Measurements from ENCODE around the gene OPN4.

Gene OPN4

DNA sequence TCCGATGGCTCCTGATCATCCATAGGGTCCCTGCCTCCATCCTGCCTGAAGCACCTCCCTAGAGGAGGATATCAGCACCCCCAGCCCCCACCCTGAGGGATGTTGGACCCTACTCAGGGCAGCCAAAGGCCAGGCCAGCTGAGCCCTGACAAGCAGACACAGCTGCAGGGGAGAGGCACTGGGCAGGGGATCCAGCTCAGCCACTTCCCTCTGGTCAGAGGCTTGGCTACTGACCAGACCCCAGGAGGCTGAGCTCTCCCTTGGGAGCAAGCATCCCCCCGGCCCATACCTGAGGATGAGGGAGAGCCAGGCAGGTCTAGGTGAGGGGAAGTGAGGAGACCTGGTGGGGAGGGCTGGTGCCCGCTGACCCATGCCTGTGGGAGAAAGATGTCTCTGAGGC is 20.6 kb downstream of the OPN4 start:
- no peak for DNase-seq (ENCODE audit: low read depth, low spot score)
- H3K27ac ChIP-seq: no peak overlapping the region

DNA sequence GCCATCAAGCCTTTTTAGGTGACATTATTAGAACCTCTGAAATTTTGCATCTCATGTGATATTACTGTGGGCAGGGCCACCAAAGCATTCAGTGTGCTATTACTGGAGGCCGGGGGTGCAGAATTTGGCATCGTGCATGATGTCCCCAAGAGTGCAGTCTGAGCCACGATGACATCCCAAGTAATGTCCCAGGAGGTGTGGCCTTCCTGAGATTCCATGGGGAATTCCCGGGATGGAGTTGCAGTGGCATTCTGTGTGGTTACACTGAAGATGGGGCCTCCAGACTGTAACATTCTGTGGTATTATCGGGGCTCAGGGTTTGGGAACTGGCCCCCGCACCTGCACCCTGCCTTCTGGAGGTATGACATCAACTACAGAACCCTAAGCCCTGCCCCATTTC is 23.0 kb downstream of the OPN4 start:
- no peak for DNase-seq (ENCODE audit: low read depth, low spot score)
- H3K27ac ChIP-seq: no peak overlapping the region

DNA sequence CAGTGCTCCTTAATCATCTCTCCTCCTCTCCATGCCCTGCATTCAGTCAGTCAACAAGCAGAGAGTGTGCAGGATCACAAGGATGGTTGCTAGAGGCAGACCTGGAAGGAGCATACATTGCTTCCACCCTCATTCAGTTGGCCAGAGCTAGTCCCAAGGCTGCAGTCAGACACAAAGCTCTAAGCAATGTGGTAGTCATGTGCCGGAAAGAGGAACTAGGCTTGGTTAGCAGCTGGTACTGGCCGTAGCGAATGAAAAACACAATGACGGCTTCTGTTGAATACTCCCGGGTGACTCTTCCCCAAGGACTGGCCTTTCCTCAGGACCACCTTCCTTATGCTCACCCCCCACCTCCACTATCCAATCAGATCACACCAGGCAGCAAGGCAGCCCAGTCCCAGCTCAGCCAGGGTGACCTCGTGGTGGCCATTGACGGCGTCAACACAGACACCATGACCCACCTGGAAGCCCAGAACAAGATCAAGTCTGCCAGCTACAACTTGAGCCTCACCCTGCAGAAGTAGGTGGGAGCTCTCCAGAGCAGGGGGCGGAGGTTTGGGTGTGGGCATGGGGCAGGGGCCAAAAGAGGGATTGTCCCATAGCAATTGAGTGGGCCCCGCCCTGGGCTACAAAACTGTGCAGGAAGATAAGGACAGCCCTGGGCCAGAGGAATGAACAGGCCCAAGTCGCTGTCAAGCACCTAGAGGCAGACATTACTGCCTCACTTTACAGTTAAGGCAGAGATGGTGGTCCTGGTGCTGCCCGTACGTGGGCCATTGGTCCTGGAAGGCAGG is 24.8 kb downstream of the OPN4 start:
- no peak overlapping the region for H3K27ac ChIP-seq
- no peak for DNase-seq (ENCODE audit: low read depth, low spot score)

DNA sequence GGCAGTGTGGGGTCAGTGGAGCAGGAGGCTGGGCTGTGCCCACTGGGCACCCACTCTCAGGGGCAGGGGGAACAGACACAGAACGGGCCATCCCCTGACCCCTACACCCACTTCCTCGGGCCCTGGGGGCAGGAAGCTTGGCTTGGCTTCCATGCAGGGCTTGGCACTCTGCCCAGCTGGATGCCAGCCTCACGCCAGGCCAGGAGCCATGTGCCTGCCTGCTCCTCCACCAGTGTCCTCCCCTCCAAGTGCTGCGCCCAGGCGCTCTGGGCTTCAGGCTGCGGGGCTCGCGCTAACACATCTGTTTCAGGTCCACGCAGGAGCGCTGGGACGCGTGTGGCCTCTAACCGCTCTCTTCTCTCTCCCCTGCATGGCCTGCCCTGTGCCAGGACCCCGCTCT is 26.7 kb downstream of the OPN4 start:
- H3K27ac ChIP-seq: no peak overlapping the region

DNA sequence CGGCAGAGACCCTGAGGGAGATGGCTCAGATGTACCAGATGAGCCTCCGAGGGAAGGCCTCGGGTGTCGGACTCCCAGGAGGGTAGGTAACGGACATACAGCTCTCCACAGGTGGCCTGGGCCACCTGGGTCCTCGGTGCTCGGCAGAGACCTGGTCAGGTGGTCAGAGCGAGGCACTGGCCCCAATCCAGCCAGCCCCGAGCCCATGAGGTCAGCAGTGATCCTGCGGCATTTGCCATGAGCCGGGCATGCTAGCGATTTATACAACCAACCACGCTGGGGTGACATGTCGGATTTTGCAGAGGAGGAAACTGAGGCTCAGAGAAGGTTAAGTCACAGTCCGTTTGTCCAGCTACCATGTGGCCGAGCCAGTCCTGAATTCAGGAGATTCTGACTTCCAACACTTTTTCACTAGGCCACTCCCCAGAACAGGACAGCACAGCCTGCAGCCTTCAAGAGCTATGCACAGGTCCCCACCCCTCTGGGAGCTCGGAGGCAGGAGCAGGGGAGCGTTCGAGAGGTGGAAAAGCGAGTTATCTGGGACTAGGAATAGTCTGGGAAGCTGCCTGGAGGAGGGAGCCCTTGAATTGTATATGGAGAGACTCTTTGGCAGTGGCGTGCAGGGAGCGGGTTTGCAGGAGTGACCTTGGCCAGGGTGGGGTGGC is 27.5 kb downstream of the OPN4 start:
- DNase-seq (ENCODE audit: low read depth, low spot score): no peak
- H3K27ac ChIP-seq: no peak overlapping the region

More for the DNA sequence above, 26.7 kb downstream of the OPN4 start:
- no peak for DNase-seq (ENCODE audit: low read depth, low spot score)

DNA sequence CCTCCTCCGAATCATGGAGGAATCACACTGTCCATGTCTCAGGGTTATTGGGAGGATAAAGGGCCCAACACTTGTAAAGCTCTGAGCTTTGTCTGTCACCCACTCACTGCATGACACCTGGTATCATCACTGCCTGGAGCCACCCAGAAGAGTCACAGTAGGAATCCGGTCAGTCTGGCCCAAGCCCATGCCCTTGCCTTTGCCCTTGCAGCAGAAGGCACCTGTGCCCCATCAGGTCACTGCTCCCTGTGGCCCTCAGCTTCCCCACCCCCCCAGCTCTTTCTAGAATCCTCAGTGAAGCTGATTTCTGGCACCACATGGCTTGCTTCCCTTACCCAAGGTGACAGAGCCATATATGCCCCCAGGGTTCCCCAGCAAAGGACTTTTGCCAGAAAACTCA is 28.3 kb downstream of the OPN4 start:
- DNase-seq (ENCODE audit: low read depth, low spot score): no peak
- H3K27ac ChIP-seq: no peak overlapping the region

DNA sequence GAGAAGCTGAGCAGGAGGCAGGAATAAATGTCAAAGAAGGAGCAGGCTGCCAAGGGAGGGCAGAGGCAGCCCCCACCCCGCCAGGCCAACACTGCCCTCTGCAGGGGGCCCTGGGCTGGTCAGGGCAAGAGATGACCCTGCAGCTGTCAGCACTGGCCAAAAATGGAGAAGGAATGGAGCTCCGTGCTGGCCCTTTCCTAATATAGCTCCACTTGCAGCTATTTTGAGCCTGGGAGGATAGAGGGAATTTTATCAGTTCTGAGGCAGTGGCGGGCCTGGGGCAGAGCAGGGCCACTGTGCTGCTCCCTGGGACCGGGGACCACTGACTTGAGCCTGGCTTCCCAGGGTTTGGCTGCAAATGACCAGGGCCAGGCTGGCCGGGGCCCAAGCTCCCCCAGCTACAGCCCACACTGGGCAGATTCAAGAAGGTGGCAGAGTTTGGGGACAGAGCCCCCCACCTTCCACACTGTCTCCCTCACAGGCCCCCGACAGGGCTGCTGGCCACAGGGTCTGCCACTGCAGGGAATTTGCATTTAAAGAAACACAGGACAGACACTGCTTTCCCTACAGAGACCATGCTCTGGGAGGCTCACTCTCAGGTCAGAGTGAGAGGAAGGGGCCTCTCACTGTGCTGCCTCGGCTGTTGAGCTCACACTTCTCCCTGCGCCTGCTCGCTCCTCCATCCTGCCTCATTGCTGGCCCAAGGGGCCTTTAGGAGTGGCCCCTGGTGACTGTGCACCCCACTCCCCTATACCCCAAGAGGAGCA is 30.2 kb downstream of the OPN4 start:
- H3K27ac ChIP-seq: no peak overlapping the region
- no peak for DNase-seq (ENCODE audit: low read depth, low spot score)

DNA sequence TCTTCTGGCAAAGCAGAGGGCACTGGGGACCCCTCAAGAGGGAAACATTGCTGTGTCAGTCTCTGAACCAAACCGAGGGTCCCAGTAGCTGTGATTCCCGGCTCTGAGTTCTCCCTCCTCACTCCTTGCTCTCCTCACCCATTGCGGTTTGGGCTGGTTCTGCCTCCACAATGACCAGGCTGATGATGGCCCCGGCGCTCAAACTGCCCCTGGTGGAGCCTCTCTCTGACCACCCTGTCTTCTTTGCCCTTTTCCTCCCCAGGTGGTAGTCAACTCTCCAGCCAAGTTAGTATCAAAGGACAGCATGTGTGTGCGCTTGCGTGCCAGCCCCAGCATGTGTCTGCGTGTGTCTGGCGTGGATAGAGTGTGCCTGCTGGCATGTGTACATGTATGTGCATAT is 31.1 kb downstream of the OPN4 start:
- no peak for DNase-seq (ENCODE audit: low read depth, low spot score)
- no peak overlapping the region for H3K27ac ChIP-seq

DNA sequence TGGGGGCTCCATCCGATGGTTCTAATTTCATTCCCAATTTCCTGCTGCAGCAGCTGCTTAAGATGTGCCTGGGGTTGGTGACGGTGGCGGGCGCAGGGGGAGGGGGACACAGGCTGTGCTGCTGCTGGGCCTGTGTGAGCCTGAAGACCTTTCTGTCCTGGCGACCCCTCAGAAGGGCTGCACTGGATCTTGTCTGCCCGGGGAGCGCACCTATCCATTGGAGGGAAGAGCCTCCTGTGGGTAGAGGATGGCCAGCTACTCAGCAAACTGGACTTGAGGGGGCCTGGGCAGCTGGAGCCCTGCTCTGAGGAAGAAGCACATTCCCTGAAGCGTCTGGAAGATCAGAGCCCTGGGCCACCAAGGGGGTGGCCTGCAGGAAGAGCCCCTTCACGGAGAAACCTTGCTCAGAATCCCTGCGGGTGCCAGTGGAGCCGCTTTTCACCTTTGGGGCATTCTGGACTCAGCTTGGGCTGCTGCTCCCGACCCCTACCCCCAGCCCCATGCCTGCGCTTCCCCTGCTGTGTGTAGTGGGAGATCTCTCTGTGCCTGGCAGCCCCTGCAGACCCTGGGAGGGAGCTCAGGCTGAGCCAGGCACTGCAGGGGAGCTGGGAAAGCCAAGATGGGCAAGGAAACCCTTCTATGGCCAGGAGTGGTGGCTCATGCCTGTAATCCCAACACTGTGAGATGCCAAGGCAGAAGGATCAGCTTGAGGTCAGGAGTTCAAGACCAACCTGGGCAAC is 31.7 kb downstream of the OPN4 start:
- no peak for DNase-seq (ENCODE audit: low read depth, low spot score)
- H3K27ac ChIP-seq: no peak overlapping the region

DNA sequence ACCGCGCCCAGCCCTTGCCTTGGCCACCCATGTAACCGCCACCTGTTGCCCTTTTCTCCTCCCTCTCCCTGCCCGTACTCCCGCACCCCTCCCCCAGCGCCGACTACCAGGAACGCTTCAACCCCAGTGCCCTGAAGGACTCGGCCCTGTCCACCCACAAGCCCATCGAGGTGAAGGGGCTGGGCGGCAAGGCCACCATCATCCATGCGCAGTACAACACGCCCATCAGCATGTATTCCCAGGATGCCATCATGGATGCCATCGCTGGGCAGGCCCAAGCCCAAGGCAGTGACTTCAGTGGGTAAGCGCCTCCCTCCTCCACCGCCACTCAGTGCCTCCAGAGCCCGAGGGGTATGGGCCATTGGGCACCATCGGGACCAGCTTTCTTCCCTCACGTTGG is 32.6 kb downstream of the OPN4 start:
- H3K27ac ChIP-seq: no peak overlapping the region
- no peak for DNase-seq (ENCODE audit: low read depth, low spot score)

DNA sequence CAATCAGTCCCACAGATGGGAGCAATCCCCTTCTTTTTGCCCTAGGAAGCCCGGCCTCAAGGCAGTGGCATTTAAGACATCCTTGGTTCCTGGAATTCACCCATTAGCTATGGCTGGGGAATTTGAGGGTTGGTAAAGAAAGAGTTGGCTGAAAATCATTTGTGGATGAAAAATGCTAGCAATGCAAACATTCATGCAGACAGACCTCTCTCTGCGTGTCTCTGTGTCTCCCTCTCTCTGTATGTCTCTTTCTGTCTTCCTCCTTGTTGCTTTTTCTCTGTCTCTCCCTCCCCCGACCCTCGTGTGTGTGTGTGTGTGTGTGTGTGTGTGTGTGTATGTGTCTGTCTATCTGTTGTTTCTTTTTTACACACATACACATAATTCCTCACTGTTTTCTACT is 33.4 kb downstream of the OPN4 start:
- no peak for DNase-seq (ENCODE audit: low read depth, low spot score)
- no peak overlapping the region for H3K27ac ChIP-seq

DNA sequence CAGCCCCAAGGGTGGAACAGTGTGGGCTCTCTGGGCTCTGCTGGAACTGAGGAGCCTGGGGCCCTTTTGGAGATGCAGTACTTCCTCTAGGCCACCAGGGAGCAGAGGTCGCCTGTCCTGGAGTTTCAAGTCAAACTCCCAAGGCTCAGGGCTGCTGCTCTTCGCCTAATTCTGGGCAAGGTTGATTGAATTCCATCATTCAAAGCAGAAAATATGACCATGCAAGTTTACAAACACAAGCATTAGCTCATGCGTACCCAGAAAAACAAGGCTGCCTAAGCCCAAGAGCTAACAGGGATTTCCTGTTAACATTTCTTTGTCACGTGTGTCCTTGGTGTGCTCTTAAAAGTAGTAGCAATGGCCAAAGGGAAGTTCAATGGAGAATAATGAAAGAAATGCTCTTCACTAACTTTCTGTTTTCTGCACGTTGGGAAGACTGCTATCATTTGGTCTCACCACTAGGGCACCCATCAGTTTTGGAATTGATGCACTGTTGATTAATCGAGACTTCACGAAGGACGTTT is 34.1 kb downstream of the OPN4 start:
- H3K27ac ChIP-seq: no peak overlapping the region
- no peak for DNase-seq (ENCODE audit: low read depth, low spot score)

DNA sequence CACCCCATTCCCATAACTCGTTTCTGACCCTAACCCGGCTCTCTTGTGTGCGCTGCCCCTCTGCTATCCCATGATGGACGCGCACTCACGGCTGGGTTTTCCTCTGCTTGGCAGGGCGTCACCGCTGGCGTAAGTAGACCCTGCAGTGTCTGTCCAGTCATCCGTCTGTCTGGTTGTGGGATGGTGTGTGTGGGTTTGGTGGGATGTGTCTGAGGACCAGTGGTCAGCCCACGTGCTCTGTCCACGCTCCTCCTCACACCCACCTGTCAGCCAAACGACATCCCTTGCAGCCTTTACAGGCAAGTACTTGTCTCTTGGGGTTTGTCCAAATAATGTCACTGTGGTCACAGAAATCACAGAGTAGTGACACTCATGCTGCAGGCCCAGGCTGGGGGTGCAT is 34.8 kb downstream of the OPN4 start:
- no peak for DNase-seq (ENCODE audit: low read depth, low spot score)

DNA sequence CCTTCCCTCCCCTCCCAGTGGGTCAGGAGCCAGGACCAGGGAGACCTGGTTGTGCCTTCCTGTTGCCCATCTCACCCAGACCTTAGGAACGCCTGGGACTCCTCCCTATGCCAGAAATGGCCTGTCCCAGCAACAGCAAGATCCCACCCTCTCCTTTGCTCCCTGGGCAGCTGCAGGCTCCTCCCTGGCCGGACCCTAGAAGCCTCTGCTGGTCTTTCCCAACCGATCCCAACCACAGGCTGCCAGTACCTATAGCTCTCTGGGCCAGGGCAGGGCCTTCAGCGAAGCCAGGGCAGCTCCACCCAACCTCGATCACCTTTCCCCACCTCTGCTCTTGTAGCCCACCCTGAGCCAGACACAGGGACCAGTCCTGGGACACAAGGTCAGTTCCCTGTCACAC is 35.9 kb downstream of the OPN4 start:
- H3K27ac ChIP-seq: no peak overlapping the region
- DNase-seq (ENCODE audit: low read depth, low spot score): no peak

More for the DNA sequence above, 34.8 kb downstream of the OPN4 start:
- no peak overlapping the region for H3K27ac ChIP-seq

DNA sequence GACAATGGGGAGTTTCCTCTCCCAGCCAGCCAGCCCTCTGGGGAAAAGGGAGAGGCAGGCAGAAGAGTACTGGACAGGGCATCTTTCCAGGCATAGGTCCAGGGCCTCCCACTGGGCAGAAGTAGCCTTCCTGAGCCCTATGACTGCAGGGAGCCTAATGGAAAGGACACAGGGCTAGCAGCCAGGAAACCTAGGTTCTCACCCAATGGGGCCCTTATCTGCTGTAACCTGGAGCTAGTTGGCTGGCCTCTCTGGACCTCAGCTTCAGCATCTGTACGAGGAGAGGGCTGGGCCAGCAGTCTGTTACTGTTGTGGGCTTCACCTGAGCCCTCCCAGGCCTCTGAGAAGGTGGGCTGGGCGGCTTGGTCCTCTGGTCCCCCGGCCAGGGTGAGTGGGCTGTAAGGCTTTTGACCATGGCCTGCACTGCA is 36.3 kb downstream of the OPN4 start:
- DNase-seq (ENCODE audit: low read depth, low spot score): no peak
- H3K27ac ChIP-seq: no peak overlapping the region

DNA sequence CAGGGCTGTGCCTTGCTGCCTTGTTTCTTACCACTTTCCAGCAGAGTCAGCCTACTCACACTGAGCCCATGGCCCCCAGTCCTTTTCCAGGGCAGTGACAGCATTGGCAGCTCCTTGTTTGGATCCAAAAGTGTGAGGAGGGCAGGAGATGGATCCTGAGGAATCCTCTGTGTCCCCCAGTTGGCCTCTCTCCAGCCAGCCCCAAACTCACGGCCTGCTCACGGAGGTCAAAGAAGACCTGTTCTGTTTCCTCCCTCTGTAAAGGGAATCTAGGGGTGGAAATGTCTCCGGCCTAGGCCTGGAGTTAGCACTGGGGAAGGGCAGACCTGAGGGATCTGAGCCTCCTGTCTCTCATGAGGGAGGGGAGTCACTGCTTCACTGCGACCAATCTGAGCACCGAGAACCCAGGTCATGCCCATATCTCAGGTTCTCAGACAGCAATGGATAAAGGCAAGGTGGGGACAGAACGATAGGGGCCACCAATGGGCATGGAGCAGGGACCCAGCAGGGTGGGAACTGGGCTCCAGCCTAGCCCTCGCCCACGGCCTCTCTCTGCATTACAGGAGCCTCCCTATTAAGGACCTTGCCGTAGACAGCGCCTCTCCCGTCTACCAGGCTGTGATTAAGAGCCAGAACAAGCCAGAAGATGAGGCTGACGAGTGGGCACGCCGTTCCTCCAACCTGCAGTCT is 37.1 kb downstream of the OPN4 start:
- DNase-seq (ENCODE audit: low read depth, low spot score): no peak
- H3K27ac ChIP-seq: no peak overlapping the region

DNA sequence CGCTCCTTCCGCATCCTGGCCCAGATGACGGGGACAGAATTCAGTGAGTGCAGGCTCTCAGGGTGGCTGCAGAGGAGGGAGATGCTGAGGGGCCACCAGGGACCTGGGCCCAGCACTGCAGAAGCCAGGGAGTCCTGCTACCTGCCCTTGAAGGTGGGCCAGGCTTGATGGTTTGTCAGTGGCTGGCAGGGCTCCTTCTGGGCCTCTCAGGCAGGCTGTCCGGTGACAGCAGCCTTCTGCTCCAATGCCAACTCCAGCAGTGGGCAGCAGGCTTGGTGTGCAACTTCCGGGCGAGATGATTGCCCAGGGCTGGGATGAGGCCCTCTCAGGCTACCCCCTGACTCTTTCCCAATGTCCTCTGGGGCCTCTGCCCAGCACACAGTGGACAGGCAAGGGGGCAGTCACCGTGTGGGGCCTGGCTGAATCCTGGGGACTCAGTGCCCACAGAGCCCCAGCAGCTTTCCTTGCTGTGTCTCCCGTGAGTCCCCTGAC is 37.7 kb downstream of the OPN4 start:
- H3K27ac ChIP-seq: no peak overlapping the region
- no peak for DNase-seq (ENCODE audit: low read depth, low spot score)

DNA sequence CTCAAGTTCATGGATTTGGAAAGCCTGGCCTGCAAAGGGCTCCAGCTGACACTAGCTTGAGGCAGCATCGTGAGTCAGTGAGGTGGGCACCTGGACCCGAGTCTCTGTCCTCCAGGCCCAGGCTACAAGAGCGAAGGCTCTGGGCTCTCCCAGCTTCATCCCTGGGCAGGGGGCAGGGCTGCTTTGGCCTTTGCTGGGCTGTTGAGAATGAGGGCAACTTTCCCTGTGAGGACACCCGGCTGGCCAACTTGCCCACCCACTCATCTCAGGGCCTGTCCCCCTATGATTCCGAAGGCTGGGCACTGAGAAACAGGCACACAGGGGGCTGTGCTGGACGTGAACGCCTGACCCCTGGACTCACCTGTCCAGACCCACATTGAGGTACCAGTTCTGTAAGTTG is 38.3 kb downstream of the OPN4 start:
- no peak for DNase-seq (ENCODE audit: low read depth, low spot score)
- no peak overlapping the region for H3K27ac ChIP-seq

DNA sequence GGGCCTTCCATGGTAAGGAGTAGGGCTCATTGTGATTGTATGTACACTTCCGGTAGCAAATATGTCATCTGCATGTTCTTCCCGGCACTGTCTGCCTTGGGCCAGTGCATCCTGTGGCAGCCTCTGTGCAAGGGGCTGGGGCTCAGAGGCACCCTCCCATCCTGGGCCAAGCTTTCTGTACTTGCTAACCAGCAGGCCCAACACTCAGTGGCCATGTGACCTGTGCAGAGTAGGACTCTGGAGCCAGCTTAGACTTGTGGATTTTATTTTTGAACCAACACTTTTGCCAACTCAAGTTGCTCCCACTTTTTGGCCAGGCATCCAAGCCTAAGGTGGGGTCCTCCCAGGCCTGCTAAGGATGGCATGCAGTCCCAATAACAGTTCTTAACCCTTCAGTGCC is 38.9 kb downstream of the OPN4 start:
- H3K27ac ChIP-seq: no peak overlapping the region
- DNase-seq (ENCODE audit: low read depth, low spot score): no peak

Measured in epithelial cell of prostate (primary cell).